NCI-H1105 (cell line): ENCODE results near the gene SLC39A11.
"Not testable (repeated sequence)": the region's sequence is repeated elsewhere in the genome, so short reads cannot be mapped to it uniquely, and the experiment has no call there.

Source experiments
- DNase-seq: peaks from one replicate; lab custom pipeline; 2025; lab: John Stamatoyannopoulos, UW

SLC39A11 gene

DNA sequence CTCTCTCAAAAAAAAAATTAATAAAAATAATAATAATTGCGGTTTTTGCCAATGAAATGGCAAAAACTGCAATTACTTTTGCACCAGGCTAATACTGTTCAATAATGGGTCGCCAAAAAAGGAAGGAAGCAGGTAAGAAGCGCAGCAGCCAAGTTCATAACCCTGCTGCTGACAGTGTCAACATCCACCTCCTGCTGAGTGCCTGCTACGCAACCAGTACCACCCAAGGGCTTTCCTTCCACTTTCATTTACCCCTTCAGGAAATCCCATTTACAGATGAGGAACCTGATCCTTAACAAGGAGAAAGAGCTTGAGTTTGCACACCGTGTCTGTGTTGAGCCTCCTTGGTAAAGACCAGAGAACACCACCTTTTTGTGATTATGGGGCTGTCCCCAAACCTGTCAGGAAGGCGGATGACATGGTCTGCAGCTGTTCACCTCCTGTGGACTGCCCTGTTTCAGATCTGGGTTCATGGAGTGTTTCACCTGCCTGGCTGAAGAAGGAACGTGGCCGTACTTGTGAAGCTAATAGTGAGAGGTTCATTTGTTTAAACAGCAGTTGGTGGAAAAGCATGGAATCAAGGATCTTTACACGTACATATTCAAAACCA, 378.0 kb downstream of the SLC39A11 start:
- no peak for DNase-seq

DNA sequence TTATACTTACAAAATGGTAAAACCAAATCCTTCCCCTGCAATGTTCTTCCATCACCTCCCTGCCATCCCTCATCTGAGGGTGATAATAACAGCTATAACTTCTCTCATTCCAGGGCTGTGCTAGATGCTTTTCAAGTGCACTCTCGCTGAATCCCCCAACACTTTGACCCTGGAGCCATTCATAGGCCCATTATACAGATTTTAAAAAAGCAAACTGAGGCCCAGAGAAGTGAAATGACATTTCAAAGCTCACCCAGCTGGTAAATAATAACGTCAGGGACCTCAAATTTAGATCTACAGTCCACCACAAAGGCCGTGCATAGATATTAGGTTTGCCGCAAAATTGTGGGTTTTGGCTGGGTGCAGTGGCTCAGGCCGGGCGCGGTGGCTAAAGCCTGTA, 378.8 kb downstream of the SLC39A11 start:
- DNase-seq: no peak

DNA sequence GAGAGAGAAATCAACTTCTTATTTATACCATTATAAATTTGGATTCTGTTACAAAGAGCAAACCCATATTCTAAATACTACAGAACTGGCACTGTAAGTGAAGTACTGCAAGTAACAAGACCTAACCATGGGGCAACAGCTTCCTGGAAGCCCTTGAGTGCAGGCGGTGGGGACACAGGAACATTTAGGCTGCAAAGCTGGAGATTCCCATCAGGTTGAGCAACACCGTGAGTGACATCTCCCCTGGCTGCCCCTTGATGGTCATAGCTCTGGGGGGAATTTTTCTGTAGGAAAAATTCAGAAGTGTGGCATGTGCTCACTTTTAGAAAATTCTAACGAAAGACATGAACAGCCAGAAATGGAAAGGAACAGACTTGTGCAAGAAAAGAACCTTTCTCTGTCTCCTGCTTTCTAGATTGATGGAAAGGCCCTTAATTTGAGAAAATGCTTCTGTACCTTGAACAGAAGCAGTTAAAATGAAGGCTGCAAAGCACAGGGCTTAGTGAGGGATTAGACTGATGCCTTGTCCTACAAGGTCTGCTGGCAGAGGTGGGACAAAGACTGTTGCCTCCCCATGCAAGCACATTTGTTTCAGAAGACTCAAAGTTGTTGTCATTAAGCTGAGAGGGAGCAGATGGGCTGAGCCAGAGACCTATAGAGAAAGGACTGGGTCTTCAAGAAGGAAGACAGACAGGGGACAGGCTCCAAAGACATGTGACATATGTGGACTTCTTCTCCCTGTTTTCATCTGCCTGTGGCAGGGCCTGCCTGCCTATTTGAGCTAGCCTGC, 380.8 kb downstream of the SLC39A11 start:
- DNase-seq: no peak

DNA sequence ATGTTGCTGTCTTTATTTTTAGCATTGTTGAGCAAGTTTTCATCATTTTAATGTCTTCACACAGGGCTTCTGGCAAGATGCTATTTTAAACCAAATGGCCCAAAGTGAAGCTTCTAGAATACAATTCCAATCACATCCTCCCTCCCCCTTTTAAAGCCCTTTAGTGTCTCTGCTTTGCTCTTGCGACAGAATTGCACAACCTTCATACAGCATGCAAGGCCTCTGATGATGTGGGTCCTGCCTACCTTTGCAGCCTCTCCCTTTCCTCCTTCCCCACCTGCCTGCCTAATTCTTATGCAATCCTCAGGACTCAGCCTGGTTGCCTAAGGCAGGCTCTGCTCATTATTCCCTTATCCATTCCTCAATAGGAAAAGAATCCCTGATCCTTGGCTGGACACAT, 381.7 kb downstream of the SLC39A11 start:
- no peak for DNase-seq

DNA sequence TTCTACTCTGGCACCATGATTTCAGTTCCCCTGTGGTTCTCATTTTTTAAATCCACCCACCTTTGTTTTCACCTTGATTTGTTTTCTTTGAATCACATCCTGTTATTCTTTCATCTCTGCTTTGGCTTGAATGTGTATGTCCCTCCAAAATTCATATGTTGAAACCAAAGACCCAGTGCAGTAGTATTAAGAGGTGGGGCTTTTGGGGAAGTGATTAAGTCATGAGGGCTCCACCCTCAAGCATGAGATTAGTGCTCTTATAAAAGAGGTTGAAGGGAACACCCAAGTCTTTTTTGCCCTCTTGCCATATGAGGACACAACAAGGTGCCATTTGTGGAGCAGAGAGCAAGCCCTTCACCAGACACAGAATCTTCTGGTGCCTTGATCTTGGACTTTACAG, 382.3 kb downstream of the SLC39A11 start:
- DNase-seq: no peak

DNA sequence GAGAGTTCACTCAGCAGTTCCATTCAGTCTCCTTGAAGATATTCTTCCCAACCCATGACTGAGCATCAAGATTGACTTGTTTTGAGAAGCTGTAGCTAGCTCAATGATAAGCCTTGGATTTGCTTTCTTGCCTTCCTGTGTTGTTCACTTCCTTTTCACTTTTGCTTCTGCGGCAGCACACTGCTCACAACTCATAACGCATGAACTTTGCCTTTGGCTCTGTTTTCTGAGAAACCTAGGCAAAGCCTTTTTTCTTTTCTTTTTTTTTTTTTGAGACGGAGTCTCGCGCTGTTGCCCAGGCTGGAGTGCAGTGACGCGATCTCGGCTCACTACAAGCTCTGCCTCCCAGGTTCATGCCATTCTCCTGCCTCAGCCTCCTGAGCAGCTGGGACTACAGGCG, 383.8 kb downstream of the SLC39A11 start:
- DNase-seq: not testable (repeated sequence)

DNA sequence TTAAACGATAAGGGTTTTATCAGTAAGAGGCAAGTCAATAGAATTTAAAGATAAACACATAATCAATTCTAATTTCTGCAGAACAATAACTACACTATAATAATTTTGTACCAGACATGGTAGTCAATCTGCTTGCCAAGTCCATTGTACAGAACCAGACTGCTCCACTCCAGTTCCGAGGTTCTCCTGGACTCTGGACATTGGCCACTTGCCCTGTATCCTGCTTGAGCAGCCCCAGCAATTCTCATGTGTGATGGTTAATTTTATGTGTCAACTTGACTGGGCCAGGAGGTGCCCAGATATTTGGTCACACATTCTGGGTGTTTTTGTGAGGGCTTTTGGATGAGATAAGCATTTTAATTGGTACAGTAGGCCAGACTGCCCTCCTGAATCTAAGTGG, 384.6 kb downstream of the SLC39A11 start:
- DNase-seq: no peak

DNA sequence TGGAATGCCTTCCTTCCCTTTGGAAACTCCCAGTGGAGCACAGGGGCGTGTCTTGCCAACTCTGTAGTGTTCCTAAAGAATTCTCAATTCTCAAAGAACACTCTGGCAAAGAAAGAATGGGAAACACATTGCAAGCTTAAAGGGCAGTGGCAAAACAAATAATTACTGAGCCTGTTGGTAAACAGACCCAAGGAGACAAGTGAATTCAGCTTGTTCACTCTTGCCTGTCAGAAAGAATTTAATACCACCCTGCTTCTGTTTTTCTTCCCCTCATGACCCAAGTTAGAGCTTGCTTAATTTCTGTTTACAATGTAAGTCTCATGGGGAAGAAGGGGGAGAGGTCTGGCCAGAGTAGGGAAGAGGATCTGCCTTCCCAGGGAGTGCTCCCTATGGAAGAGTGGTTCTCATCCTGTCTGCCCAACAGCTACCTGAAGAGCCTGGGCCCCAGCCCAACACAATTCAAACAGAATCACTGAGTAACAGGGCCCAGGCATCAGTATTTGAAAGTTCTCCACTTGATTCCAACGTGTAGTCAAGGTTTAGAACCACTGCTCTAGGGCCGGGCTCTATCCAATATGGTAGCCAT, 386.0 kb downstream of the SLC39A11 start:
- no peak for DNase-seq

DNA sequence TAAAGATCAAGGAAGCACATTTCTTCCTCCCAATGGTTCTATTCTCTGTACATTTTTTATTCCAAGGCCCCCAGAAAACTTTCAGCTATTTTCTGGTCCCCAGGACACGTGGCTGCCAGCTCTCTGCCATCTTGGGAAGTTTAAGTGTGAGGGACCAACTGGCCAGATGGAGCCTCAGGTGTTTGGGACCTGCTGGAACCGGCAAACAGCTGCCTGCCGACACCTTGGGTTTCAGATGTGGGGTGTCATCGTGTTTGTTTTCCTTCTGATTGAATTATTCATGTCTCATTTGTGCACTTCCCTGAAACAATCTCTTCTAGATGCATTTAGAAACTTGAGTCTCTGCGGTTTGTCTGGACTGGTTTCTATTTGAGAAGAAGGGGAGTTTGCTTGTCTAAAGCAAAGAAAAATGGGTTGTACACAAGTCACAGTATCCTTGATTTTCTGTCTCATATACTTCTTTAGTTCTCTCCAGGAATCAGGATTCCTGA, 386.5 kb downstream of the SLC39A11 start:
- DNase-seq: no peak

DNA sequence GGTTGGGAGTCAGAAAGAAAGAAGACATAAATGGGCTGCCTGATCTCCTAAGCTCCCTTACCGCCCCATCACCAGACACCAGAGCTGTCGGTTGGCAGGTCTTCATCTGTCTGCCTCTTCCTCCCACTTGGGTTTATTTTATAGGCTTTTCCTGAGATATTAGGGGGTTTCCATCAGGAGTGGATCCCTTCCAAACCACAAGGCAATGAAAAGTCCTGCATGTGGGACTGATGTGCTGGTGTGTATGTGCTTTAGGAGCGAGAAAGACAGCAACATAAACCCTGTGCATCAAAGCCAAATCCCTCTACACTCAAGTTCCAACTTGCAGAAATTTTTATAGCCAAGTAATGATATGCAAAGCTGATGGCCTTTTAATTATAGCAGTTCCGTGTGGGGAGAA, 389.5 kb downstream of the SLC39A11 start:
- no peak for DNase-seq

DNA sequence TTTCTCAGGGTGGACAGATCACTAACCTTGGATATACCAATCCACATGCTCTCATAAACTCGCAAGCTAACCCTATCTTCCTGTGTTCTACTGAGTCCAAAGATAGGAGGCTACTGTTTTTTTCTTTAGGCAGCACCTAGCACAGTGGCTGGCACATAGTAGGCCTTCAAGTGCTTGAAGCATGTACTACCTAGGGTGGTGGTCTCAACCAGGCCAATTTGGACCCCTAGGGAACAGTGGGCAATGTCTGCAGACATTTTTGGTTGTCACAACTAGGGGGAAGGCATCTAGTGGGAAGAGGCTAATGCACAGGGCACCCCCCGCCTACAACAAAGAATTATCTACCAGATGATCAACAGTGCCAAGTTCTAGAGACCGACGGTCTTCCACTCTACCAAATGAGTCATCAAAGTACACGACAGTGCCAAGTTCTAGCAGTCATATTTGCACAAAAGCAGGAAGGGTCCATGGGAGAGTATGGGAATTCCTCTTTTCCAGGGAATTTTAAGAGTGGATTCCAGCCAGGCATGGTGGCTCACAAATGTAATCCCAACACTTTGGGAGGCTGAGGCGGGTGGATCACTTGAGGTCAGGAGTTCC, 390.3 kb downstream of the SLC39A11 start:
- no peak for DNase-seq

DNA sequence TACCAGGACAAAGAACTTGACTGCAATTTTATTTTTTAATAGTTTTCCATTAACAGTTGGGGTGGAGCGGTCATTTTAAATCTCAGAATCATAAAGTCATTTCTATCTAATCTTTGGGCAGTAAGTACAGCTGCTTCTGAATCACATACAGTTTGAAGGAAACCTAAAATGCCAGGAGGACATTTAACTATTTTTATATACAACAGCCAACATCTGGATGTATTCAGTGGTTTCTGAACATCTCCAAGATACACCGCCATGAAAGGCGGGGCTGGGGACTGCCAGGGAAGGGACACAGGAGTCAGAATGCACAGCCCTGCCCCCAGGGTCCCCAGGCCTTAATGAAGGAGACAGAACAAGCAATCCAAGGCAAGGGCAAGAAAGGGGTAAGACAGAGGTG, 392.3 kb downstream of the SLC39A11 start:
- no peak for DNase-seq

DNA sequence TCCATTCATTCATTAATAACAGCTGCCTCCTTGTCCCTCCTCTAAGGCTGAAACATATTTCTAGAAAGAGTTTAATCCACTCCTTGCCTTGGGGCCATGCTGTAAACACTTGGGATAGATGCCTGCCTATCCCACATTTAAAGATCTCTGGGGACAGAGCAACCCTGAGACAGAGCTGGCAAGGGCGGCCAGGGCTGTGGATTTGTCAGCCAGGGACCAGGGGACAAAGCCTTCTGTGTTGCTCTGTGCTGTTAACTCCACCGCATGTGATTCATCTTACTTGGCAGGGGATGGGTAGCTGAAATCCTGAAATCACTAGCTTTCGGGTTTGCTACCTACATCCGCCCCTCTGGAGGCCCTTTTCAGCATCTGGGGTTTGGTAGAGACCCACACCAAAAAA, 392.9 kb downstream of the SLC39A11 start:
- no peak for DNase-seq

DNA sequence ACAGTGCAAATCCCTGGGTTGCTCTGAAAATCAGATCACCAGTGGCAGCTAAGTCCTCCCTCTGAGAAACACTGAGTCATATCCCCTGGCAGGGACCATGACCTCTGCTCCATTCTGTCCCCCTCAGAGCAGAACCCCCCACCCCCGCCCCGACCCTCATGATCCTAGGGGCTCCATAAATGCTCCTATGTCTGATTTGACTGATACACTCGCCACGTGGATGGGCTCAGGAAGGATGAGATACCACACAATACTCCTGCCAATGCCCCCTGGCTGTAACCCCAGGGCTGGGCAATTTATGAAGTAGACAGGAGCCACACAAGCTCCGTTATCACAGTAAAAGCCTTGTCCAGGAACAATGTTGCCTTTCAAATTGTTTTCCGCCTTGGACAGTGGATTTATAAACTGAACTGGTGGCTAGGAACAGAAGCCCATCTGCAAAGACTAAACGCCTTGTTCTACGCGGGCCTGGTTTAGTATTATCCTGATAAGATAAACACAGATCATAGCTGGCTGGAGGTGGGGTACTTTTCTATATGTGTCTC, 394.8 kb downstream of the SLC39A11 start:
- no peak for DNase-seq

DNA sequence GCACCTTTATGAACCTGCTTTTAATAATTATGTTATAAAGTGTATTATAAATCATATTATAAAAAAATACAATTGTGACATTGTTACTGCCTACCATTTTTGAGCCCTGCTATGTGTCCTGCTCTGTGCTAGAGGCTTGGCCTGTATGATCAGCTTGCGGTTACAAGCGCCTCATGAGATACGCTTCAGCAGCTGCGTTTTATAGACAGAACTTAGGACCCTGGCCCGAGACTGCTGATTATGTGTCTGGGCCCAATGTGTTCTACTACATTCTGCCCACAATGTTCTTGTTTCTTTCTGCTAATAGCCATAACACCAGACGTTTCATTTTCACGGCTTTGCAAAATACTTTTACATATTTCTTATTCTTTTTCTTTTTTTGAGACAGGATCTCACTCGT, 395.8 kb downstream of the SLC39A11 start:
- DNase-seq: no peak

DNA sequence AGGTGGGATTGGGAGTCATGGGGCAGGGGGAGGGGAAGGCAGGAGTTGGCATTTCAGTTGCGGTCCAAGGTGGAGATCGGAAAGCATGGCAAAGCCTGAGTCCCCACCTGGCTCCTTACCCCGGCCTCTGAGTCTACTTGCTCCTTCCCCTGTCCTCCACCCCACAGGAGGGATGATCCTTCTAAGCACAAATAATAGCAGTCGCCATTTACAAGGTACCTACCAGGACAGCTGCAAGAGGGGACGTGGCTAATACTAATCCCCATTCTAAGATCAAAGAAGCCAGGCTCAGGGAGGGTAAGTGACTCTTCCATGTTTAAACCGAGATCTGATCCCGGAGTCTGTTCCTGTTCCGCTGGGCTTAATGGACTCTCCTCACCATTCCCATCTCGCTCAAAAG, 396.3 kb downstream of the SLC39A11 start:
- no peak for DNase-seq

DNA sequence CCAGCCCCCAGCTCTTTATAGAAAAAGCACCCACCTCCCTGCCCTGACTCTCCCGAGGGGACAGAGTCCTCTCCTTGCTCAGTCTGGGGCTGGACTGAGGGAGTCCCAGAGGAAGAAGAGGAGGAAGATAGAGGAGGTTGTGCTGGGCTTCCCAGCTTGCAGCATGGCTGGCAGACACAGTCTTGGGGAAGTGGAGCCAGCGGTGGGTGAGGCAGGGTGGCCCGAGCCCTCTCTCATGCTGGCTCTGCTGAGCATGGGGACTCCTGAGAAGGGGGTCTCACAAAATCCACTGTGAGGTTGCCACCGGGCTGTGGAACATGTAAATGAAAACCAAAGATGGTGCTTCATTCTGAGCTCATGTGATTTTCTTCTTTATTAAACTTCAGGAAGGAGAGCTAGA, 398.5 kb downstream of the SLC39A11 start:
- DNase-seq: no peak

DNA sequence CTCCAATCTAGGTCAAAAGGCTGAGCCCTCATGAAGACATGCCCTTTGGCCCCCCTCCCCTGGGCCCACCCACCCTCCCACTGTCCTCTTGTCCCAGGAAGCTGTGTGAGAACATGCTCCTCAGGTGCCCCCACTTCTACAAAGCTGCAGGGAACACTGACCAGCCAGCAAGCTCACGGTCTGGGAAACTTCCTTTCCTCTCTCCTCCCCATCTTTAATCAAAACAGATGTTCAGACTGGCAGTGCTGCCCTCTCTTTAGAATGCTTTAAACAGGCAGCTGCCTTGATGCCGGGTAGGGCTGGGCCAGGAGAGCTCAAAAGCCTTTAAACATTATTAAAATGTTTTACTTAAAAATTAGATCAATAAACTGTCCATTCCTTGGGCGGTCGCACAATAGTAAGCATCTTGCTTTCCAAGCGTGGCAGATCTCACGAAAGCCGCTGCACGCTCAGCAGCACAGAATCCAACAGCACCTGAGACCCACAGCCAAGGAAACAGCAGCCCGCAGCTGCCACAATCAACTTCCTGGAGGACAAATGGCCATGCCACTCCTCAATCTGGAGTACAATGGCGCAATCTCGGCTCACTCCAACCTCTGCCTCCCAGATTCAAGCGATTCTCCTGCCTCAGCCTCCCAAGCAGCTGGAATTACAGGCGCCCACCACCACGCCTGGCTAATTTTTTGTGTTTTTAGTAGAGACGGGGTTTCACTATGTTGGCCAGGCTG, 399.2 kb downstream of the SLC39A11 start:
- no peak for DNase-seq

DNA sequence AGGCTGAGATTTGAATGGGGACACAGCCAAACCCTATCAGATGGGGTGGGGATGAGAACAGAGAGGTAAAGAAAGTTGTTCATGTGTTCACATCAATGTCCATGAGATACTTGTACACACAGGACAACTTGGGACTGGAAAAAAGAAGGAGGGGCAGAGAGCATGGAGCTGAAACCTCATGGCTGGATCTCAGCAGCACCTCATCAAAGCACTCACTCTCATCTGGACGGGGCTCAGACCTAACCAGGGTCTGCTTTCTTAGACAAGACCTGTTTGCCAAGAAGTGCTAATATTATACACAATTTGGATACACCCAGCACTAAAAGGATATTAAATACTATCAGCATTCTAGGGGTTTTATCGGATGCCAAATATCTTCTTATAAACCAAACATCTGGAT, 399.8 kb downstream of the SLC39A11 start:
- DNase-seq: no peak

DNA sequence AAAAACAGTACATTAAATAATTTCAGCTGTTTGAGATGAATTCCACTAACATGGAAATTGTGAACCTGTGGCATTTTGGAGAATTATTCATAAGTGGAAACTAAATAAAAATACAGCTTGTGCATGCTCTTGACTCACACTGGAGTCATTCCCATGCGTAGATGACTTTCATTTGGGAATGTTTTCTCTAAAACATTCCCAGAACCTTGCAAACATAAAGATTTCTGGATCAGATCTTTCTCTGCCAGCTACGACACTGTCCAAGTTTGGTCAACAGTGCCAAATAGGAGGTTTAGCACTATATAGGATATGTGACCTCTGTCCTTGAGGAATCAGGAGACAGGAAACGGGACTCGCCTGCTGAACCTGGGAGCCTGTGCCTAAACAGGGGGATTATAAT, 400.9 kb downstream of the SLC39A11 start:
- no peak for DNase-seq

DNA sequence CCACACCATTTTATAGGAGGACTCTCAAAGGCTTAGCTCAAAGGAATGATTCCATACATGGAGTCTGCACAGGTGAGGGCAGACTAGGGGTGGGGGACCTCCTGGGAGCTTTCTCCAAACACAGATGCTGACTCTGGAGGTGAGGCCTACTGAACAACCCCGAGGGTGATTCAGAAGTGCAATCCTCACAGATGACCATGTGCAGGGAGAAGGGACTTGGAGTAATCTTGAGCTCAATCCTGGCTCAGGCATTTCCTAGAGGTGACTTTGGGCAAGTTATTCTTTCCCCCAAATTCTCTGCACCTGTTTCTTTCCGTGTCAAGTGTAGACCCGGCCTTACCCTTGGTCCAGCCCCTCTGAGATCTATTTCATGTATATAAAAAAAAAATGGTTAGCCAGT, 401.5 kb downstream of the SLC39A11 start:
- no peak for DNase-seq

DNA sequence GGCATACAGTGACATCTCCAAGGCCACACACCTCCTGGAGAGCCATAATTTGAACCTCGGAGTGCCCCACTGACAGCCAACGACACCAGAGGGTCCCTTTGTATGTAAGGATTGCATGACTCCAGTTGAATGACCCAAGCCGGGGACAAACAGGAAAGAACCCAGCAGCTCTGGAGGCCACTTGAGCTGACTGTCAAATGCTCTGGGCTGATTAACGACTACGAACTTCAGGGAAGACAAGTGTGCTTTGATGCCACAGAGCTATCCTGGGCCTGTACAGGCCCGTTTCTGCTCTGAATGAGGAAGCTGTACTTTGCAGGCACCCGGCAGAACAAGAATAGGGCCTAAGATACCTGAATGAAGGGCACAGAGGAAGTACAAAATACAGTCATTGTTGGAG, 404.6 kb downstream of the SLC39A11 start:
- DNase-seq: peak; percentile 32
